ENCODE results near the gene SPPL2B. TPM values are rescaled to one million over a fixed set of nuclear protein-coding genes. Genes with fewer than 3 reads are reported as not detected.

SPPL2B gene
- total RNA-seq, 1 experiment from 2014 or later, result 76.0 TPM

- no peak for DNase-seq (ENCODE audit: low read depth, low spot score)
- Histone ChIP-seq H3K27ac (ENCODE audit: low read length) (no peak overlapping the region), H3K9me3 (ENCODE audit: control insufficient read depth, insufficient read depth, low read depth, low read length) (no peaks in the 10 kb centered on the region), H3K4me3 (ENCODE audit: low read depth in 2 of 2, low read length in 2 of 2) (no peak overlapping the region), H3K4me1 (ENCODE audit: control insufficient read depth, insufficient read depth, low read length) (no peaks in the 10 kb centered on the region; the same call in 1 of the 2 replicates), H3K27me3 (ENCODE audit: control insufficient read depth, insufficient read depth, low read length) (no peaks in the 10 kb centered on the region), H3K36me3 (ENCODE audit: control insufficient read depth, insufficient read depth, low read length) (no peaks in the 10 kb centered on the region)
- intact Hi-C loops (cut with micrococcal nuclease; ENCODE audit: unreplicated experiment) (loop anchor here (5.0 kb wide), 2 partner anchors 80 to 160 kb away; partner anchors contain the start of genes PLEKHJ1 and SF3A2), in situ Hi-C loops (cut with HindIII; ENCODE audit: low pct_unique_long_range_greater_than_20kb, low sequenced_read_pairs) (no loop called here)
- TF ChIP-seq TCF7L2 (IDR thresholded peaks at IDR 0.05; ENCODE audit: low read depth, low read length) (no peak), POLR2AphosphoS5 (IDR thresholded peaks at IDR 0.05; ENCODE audit: low read depth, low read length) (no peak), REST (IDR thresholded peaks at IDR 0.05; ENCODE audit: insufficient read depth in 1 of 2, low read depth in 2 of 2, low read length in 1 of 2) (no peak), CTCF (IDR thresholded peaks at IDR 0.05) (no peak), SIN3A (IDR thresholded peaks at IDR 0.05; ENCODE audit: borderline replicate concordance, insufficient read depth, low read depth, low read length) (no peak)
- BruUV-seq (replicated peaks), result no TSS peak
- POLR2A ChIA-PET, result interaction anchor here (0.7 kb wide), 1 partner anchor 86 kb away, joined by 3 read pairs; no protein-coding TSS in a partner anchor
- no peak for ATAC-seq
- CTCF ChIA-PET, result no interaction called here
These were observed 11.2 kb upstream of the SPPL2B start for GRCh38 chr19:2317300-2317699.

GRCh38 chr19:2317756-2318155 lies 10.7 kb upstream of the SPPL2B start:
- intact Hi-C loops (cut with micrococcal nuclease; ENCODE audit: unreplicated experiment), result loop anchor here (5.0 kb wide), 2 partner anchors 80 to 160 kb away; partner anchors contain the start of genes PLEKHJ1 and SF3A2
- POLR2A ChIA-PET, result no interaction called here
- ATAC-seq, result no peak

More at GRCh38 chr19:2317756-2318155, 10.7 kb upstream of the SPPL2B start:
- Histone ChIP-seq H3K27ac (ENCODE audit: low read length) (no peak overlapping the region), H3K9me3 (ENCODE audit: control insufficient read depth, insufficient read depth, low read depth, low read length) (no peaks in the 10 kb centered on the region), H3K27me3 (ENCODE audit: control insufficient read depth, insufficient read depth, low read length) (no peaks in the 10 kb centered on the region), H3K36me3 (ENCODE audit: control insufficient read depth, insufficient read depth, low read length) (no peaks in the 10 kb centered on the region), H3K4me3 (ENCODE audit: low read depth in 2 of 2, low read length in 2 of 2) (no peak overlapping the region), H3K4me1 (ENCODE audit: control insufficient read depth, insufficient read depth, low read length) (no peaks in the 10 kb centered on the region; the same call in 1 of the 2 replicates)
- no peak for DNase-seq (ENCODE audit: low read depth, low spot score)
- TF ChIP-seq POLR2AphosphoS5 (IDR thresholded peaks at IDR 0.05; ENCODE audit: low read depth, low read length) (no peak), REST (IDR thresholded peaks at IDR 0.05; ENCODE audit: insufficient read depth in 1 of 2, low read depth in 2 of 2, low read length in 1 of 2) (no peak), CTCF (IDR thresholded peaks at IDR 0.05) (no peak), SIN3A (IDR thresholded peaks at IDR 0.05; ENCODE audit: borderline replicate concordance, insufficient read depth, low read depth, low read length) (no peak), TCF7L2 (IDR thresholded peaks at IDR 0.05; ENCODE audit: low read depth, low read length) (no peak)
- BruUV-seq (replicated peaks), result no TSS peak
- CTCF ChIA-PET, result no interaction called here
- in situ Hi-C loops (cut with HindIII; ENCODE audit: low pct_unique_long_range_greater_than_20kb, low sequenced_read_pairs), result no loop called here

Data from Panc1 (cell line).